GM18858 (cell line): ENCODE measurements around the gene PPIP5K1.
A peak's percentile ranks its signal among the peaks of the same experiment; 100 is the strongest.
"Not testable (repeated sequence)": the region's sequence is repeated elsewhere in the genome, so short reads cannot be mapped to it uniquely, and the experiment has no call there.

Source experiments
- ATAC-seq: cut with Tn5 transposase; IDR thresholded peaks from one replicate; pipeline ENCODE4 v1.9.1; 2021; ENCODE audit not compliant: unreplicated experiment

The PPIP5K1 gene

GRCh38 chr15:43589778-43590466 lies at the start of gene PPIP5K1:
Gene PPIP5K1 (minus strand): TSS chr15:43590208. CDS start chr15:43584504, 5,704 bp downstream.
- ATAC-seq, result peak; percentile 90

DNA sequence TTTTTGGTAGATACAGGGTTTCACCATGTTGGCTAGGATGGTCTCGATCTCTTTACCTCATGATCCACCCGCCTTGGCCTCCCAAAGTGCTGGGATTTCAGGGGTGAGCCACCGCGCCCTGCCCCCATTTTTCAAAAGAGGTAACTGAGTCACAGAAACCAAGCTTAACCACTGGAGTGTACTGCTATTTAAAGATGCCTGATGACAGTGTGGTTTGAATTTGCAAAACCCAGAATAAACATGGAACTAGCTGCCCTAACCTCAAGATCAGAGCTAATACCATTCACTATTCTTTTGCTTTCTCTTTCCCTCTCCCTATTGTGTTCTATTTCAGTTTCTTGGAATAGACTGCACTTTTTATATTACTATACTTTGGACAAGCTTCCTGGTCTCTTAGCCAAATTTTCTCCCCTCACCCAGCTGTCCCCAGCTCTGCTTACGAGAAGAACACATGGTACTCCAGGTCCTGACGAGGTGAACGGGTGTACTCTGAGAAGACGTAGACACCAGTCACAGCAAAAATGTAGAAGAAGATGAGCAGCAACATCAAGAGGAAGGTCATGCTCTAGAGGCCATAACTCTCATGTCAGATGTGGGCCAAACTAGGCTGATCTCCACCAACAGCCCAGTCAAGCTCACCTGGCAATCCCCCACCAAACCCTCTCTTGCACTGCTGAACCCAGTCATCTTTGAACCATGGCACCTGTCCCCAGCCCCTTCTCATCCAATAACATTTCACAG lies 48.6 kb upstream of the PPIP5K1 start:
- ATAC-seq, result not testable (repeated sequence)

DNA sequence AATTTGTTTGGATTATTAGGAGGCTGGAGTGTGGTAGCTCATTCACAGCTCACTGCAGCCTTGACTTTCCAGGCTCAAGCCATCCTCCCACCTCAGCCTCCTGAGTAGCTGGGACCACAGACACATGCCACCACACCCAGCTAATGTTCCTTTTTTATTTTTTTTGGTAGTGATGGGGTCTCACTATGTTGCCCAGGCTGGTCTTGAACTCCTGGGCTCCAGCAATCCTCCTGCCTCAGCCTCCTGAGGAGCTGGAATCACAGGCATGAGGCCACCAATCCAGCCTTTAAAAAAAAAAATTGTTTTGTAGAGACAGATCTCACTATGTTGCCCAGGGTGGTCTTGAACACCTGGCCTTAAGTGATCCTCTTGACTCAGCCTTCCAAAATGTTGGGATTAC lies 36.9 kb upstream of the PPIP5K1 start:
- not testable (repeated sequence) for ATAC-seq

- no peak for ATAC-seq
These were observed 35.1 kb upstream of the PPIP5K1 start for GRCh38 chr15:43625106-43625505.

GRCh38 chr15:43622068-43622799 lies 32.2 kb upstream of the PPIP5K1 start:
- not testable (repeated sequence) for ATAC-seq

DNA sequence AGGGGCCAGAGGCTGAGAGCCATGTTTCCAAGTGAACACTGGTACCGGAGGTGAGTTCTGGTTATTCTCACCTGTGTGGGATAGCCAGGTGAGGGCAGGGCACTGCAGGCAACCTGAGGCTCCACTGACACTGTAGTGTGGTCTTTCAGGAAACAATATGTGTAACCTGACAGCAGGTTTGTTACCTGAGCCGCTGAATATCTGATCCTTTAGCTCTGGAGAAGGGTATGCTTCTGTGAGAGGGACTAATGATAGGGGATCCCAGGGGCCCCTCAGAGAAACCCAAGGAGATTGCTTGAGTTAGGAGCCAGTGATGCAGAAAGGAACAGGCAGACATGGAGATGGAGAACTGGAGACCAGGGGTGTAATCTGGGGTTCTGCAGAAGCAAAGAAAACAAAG lies 28.7 kb upstream of the PPIP5K1 start, which contains the start of gene STRC:
STRC (minus strand) TSS at position 101 of the 400 bp plus-strand sequence; CDS start at position 23, 78 bp downstream.
- ATAC-seq, result not testable (repeated sequence)

DNA sequence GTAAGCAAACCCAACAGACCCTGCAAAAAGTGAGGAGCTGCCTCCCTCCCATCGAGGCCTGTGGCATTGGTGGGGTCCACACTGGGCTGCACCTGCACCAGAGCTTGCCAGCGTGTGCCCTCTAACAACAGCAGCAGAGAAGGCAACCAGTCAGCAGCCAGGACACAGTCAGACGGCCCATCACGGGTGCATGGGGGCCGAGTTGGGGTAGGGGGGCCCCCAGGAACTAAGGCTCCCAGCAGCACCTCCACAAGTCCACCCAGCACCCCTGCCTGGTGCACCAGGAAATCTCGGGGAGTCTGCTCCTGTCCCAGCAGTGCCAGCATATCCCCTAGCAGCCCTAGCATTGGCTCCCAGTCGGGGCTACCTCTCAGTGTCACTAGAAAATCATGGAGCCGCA lies 27.7 kb upstream of the PPIP5K1 start:
- ATAC-seq, result not testable (repeated sequence)

- ATAC-seq, result not testable (repeated sequence)
These were observed 12.2 kb upstream of the PPIP5K1 start for GRCh38 chr15:43602233-43602632.

- ATAC-seq, result not testable (repeated sequence)
These were observed 10.2 kb upstream of the PPIP5K1 start for GRCh38 chr15:43600200-43600599.

- ATAC-seq, result not testable (repeated sequence)
These were observed 9.1 kb upstream of the PPIP5K1 start for GRCh38 chr15:43599131-43599530.

GRCh38 chr15:43593328-43594190 lies 3.6 kb upstream of the PPIP5K1 start, which contains the start of gene CKMT1B:
Gene CKMT1B (plus strand): TSS chr15:43594027. CDS start chr15:43594219, 192 bp downstream.
- not testable (repeated sequence) for ATAC-seq

- ATAC-seq, result not testable (repeated sequence)
These were observed 2.8 kb upstream of the PPIP5K1 start for GRCh38 chr15:43592841-43593240.

DNA sequence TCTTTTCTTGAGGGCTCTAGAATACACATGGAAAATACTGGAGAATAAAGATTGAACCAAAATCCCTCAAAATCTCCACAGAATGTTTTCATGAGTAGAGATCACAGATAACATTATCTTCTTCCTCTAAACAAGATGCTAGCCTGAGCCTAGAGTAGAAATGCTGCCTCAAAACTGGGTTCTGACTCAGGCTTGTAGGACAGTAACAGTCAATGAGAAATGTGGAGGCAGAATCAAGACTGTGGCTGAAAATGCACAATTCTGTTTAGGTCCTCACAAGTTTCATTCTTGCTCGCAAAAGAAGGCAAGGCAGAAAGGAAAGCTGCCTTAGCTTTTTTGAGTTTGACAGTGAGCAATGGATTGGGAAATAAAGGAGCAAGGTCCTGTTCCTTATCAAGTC lies 15.4 kb downstream of the PPIP5K1 start:
- ATAC-seq, result not testable (repeated sequence)

DNA sequence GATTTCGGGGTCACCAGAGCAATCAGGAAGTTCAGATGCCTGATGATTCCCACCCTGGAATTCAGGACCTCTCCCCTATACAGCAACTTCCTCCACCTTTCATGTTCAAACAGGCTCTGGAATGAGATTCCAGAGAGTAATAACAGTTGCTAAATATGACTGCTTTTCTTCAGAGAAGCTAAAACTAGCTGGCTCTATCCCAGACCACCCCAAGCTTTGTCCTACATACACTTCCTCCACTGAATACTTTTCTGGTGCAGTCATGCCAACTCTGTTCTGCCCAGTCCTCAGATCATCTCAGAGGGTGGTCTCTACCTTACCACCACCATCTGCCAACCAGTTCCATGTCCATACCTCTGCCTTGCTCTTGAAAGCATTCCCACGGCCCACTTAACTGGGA lies 23.4 kb downstream of the PPIP5K1 start:
- ATAC-seq, result not testable (repeated sequence)

GRCh38 chr15:43563793-43564192 lies 26.2 kb downstream of the PPIP5K1 start:
- ATAC-seq, result not testable (repeated sequence)

- ATAC-seq, result not testable (repeated sequence)
These were observed 27.3 kb downstream of the PPIP5K1 start for GRCh38 chr15:43562753-43563152.

- ATAC-seq, result no peak
These were observed 37.0 kb downstream of the PPIP5K1 start for GRCh38 chr15:43552986-43553385.

DNA sequence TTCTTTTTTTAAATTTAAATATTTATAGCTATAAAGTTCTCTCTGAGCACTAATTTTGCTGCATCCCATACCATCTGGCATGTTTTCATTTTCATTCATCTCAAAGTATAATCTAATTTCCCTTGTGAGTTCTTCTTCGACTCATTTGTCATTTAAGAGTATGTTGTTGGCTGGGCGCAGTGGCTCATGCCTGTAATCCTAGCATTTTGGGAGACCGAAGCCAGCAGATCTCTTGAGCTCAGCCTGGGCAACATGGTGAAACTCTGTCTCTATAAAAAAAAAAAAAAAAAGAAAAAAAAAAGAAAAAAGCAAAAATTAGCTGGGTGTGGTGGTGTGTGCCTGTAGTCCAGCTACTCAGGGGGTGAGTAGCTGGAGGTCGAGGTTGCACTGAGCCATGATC lies 37.8 kb downstream of the PPIP5K1 start:
- ATAC-seq, result no peak

DNA sequence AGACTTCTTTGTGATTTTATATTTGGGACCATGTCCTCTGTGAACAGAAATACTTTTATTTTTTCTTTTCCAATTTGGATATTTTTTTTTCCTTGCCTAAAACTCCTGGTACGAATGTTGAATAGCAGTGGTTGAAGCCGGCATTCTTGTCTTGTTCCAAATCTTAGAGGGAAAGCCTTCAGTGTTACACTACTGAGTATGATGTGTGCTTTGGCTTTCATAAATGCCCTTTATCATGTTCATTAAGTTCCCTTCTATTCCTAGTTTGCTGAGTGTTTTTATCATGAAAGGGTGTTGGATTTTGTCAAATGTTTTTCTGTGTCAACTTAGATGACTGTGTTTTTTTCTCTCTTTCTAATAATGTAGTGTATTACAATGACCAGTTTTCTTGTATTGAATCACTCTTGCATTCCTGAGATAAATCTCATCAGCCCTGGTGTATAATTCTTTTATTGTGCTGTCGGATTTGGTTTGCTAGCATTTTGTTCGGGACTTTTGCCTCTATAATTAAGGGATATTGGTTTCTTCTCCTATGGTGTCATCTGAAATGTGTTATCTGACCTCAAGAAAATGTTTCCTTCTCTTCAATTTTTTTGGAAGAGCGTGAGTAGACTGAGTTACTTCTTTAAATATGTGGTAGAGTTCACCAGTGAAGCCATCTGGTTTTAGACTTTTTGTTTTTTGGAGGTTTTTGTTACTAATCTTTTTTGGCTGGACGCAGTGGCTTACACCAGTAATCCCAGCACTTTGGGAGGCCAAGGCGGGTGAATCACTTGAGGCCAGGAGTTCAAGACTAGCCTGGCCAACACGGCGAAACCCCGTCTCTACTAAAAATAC lies 39.3 kb downstream of the PPIP5K1 start:
- ATAC-seq, result no peak
